ENCODE measurements around the gene KRT3.

- TF ChIP-seq CTCF (IDR thresholded peaks at IDR 0.05) = no peak
- no peak for TF ChIP-seq POLR2AphosphoS5 (IDR thresholded peaks at IDR 0.05)
- TF ChIP-seq POLR2A (IDR thresholded peaks at IDR 0.05) = no peak
Measured at GRCh38 chr12:52763991-52764390, 31.9 kb downstream of the KRT3 start.
